Neutrophil (primary cell): ENCODE measurements around the gene CLMN.

ENCODE experiments used
- H3K27ac ChIP-seq: fragments of 200-600 bp; sonication (generic); 2 replicates; pipeline ENCODE4 v1.5.1; 2016; ENCODE audit warnings: mild to moderate bottlenecking, moderate library complexity
- H3K27me3 ChIP-seq: fragments of 200-600 bp; sonication (generic); 2 replicates; pipeline ENCODE4 v1.6.0; 2016; ENCODE audit warnings: mild to moderate bottlenecking
- H3K36me3 ChIP-seq: fragments of 200-600 bp; sonication (generic); 2 replicates; pipeline ENCODE4 v1.5.1; 2017
- H3K4me1 ChIP-seq, 2 experiments: fragments of 200-600 bp in 1 of 2; sonication (generic) in 1 of 2; 1 replicate in 1 of 2; 2 replicates in 1 of 2; pipeline versions ENCODE4 v1.5.1 to v1.6.1; 2013 to 2016; ENCODE audit warnings: low read depth in 1 of 2, low read length in 1 of 2, mild to moderate bottlenecking in 1 of 2, moderate library complexity in 1 of 2; ENCODE audit not compliant: control insufficient read depth in 1 of 2, insufficient read depth in 1 of 2
- H3K4me3 ChIP-seq, 2 experiments: fragments of 200-600 bp in 1 of 2; sonication (generic) in 1 of 2; 1 replicate in 1 of 2; 2 replicates in 1 of 2; pipeline ENCODE4 v1.5.1; 2013 to 2016; ENCODE audit warnings: low read depth in 1 of 2, low read length in 1 of 2, mild to moderate bottlenecking in 1 of 2, moderate library complexity in 1 of 2
- H3K9me3 ChIP-seq: fragments of 200-600 bp; sonication (generic); 2 replicates; pipeline ENCODE4 v1.5.1; 2016
- CTCF ChIP-seq: fragments of 200-600 bp; sonication (generic); IDR thresholded peaks from 2 replicates; pipeline ENCODE4 v1.5.1; 2016; ENCODE audit warnings: antibody characterized with exemption

CLMN gene

GRCh38 chr14:95256002-95256775 is 63.5 kb downstream of the CLMN start:
- peaks cover 0 to 2% of the 10 kb centered on the region in 2 experiments for H3K4me1 ChIP-seq
- no peak overlapping the region for H3K27ac ChIP-seq
- no peak for TF ChIP-seq CTCF

GRCh38 chr14:95255487-95255886 is 64.2 kb downstream of the CLMN start:
- TF ChIP-seq CTCF = no peak
- no peaks in the 10 kb centered on the region for H3K27me3 ChIP-seq
- no peak overlapping the region for H3K27ac ChIP-seq
- no peak overlapping the region for H3K4me3 ChIP-seq
- peaks cover 0 to 2% of the 10 kb centered on the region in 2 experiments for H3K4me1 ChIP-seq
- no peaks in the 10 kb centered on the region for H3K36me3 ChIP-seq
- H3K9me3 ChIP-seq = no peaks in the 10 kb centered on the region

More at GRCh38 chr14:95256002-95256775, 63.5 kb downstream of the CLMN start:
- Histone ChIP-seq H3K36me3 (no peaks in the 10 kb centered on the region), H3K4me3 (no peak overlapping the region), H3K27me3 (no peaks in the 10 kb centered on the region), H3K9me3 (no peaks in the 10 kb centered on the region)

- Histone ChIP-seq H3K4me3 (no peak overlapping the region), H3K36me3 (no peaks in the 10 kb centered on the region), H3K27ac (no peak overlapping the region), H3K27me3 (no peaks in the 10 kb centered on the region), H3K4me1 (peaks cover 0 to 2% of the 10 kb centered on the region in 2 experiments), H3K9me3 (no peaks in the 10 kb centered on the region)
- no peak for TF ChIP-seq CTCF
Measured at GRCh38 chr14:95255013-95255412, 64.7 kb downstream of the CLMN start.

GRCh38 chr14:95254288-95254687 is 65.4 kb downstream of the CLMN start:
- TF ChIP-seq CTCF = no peak
- H3K9me3 ChIP-seq = no peaks in the 10 kb centered on the region
- no peak overlapping the region for H3K27ac ChIP-seq
- H3K4me3 ChIP-seq = no peak overlapping the region
- H3K27me3 ChIP-seq = no peaks in the 10 kb centered on the region
- peaks cover 0 to 2% of the 10 kb centered on the region in 2 experiments for H3K4me1 ChIP-seq
- H3K36me3 ChIP-seq = no peaks in the 10 kb centered on the region

- H3K4me3 ChIP-seq = no peak overlapping the region
- no peaks in the 10 kb centered on the region for H3K27me3 ChIP-seq
- peaks cover 0 to 2% of the 10 kb centered on the region in 2 experiments for H3K4me1 ChIP-seq
- H3K27ac ChIP-seq = no peak overlapping the region
- no peaks in the 10 kb centered on the region for H3K36me3 ChIP-seq
- H3K9me3 ChIP-seq = no peaks in the 10 kb centered on the region
- no peak for TF ChIP-seq CTCF
Measured at GRCh38 chr14:95253039-95253630, 66.6 kb downstream of the CLMN start.
